M059J (cell line): ENCODE data around the gene DUOX2. TPM values are rescaled to one million over a fixed set of nuclear protein-coding genes. Genes with fewer than 3 reads are reported as not detected.
"Not testable (repeated sequence)": the region's sequence is repeated elsewhere in the genome, so short reads cannot be mapped to it uniquely, and the experiment has no call there.

ENCODE experiments used
- DNase-seq: peaks from one replicate; pipeline ENCODE4 v3.0.0-alpha.2; 2012; ENCODE audit warnings: low read depth
- total RNA-seq: library from RNA; depleted of rRNA; stranded (reverse); fragments of >200 nt; shearing (Covaris generic); gene quantifications from 2 replicates; pipeline ENCODE4 v1.2.3, GENCODE V29; 2014

The DUOX2 gene
- total RNA-seq, 1 experiment from 2014 or later = not detected

DNA sequence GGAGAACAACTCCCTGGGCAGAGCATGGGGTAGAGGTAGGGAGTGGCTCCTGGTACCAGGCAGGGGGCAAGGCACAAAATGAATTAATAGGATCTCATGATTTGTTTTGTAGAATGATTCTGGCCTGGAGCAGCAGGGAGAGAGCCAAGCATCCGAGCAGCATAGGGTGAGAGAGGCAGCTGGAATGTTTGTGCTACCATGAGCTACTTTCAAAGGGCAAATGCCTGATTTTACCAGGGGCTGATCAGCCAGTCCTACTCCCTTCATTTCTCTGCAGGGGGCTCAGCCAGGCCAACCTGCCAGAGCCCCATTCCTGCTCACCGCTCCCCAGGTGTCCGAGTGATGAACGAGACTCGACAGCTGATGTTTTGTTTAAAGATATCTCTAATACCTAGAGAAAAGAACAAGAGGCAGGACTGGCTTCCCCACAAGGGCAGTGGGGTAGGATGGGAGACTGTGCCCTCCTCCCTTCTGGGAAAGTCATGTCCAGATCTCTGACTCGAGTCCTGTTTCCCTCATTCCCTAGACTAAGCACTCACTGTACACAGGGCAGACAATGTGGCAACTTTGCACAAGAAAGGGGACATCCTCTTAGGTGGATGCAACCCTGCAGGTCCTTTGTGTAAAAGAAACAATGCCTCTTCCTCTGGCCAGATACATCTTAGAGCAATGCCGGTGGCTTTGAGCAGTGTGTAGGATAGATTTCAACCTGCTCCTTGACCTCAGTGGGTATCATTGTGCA, 12.9 kb downstream of the DUOX2 start:
- DNase-seq = no peak

DNA sequence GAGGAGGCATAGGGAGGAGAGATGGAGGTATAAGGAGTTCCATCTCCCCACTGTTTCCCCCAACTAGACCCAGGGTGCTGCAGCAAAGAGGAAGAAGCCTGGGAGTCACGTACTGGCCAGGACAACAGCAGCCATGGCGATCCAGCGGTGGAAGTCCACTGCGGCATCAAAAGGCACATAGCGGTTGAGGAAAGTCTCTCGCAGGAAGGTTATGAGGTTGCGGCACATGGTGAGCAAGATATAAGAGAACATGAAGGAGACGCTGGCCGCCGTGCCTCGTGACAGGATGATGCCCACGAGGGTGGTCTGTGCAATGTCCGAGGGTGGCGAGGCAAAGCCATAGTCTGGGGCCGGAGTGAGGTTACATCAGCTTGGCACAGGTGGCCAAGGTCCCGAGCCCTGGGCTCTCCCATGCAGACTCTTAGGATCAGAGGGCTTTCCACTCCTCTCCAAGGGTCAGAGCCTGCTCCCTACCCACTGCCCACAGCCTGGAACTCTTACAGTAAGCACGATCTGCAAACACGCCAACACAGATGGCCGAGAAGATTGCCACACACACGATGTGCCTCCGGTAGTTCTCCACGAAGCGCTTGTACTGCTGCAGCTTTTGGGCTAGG, 14.3 kb downstream of the DUOX2 start:
- no peak for DNase-seq

DNA sequence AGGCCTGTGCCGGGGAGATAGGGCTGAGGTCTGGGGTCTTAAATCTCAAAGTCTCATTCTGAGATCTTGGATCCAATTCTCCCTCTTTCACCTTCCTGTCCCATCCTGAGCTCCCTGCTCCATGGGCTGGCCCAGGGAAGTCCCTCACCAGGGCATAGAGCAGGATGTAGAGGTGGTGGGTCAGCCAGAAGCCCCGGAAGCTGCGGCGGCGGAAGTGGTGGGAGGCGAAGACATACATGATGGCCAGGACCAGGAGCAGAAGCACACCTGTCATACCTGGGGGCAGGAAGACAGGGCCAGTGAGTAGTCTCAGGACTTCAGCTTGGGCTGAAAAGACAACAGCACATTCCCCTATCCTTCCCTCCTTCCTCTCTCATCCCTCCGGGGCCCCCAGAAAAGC, 16.5 kb downstream of the DUOX2 start:
- DNase-seq = no peak

DNA sequence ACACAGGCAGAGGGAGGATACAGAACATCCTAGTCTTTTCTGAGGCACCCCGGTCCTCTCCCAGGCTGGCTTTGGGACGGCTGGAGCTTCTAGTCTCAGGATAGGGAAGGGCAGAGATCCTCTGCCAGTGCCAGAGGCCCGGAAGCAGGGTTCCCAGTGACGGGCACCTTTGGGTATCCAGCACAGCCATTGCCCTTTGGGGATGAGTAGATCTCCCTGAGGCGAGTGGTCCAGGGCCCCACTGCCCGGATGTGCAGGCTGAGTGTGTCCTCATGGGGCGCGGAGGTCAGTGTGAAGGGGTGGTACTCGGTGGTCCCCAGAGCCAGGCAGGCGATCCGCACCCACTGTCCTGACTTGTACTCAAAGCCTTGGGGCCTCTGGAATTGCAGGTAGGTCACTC, 18.3 kb downstream of the DUOX2 start:
- no peak for DNase-seq

DNA sequence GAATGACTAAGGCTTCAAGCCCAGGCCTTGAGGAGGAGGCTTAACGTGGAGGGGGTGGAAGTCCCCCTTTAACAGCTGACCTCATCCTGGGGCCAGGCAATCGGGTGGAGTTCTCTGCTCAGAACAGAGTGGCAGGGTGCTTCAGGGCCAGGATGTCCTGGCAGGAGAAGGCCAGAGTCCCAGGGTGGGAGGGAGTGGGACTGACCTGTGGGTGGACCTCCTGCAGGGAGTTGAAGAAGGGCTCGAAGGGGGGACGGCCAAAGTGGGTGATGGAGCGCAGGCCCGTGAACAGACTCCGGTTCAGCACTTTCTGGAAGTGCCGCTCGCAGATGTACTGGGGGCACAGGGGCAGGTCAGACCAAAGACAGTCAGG, 19.6 kb downstream of the DUOX2 start:
- DNase-seq = no peak

DNA sequence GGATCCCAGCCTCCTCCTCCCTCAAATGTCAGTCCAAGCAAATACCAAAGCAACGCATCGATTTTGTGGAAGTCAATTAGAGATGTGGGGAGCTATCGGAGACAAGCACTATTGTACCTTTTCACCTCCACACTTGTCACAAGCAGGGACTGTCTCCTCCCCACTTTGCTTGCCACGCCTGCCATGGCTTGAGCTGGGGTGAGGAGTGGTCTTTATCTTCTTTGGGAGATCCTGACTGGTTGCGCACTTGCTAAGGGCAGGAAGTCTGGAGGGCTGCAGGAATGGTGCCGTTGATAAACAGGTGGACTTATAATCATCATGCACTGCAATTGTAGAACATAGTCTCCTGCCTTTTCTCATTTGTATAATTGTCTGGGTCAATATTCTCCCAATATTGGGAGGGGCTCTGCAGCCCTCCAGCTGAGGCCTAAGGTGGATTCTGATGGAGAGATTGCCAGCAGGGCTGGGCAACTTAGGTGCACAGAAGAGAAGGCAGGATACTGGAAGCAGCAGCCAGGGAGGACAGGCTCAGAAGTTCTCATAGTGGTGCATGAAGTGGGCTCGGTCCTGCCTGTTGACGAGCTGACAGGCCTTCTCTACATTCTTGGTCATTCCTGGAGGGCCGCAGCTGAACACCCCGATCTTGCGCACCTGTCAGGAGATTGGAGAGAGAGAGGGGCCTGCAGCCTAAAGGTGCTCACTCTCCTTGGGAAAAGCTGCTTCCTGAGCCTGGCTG, 20.2 kb downstream of the DUOX2 start:
- no peak for DNase-seq

DNA sequence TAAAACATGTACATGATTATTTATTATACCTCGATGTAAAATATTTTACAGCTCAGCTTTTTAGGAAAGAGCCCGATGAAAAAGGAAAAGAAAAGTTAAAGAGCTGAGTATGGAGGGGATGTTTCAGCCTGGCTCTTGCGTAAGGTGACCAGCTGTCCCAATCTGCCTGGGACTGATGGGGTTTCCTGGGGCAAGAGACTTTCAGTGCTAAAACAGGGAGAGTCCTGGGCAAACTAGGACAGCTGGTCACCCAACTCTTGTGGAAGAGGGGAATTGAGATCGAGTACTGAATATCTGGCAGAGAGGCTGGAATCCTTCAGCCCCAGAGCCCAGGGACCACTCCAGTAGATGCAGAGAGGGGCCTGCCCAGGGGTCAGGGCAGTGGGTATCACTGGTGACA, 21.0 kb downstream of the DUOX2 start:
- no peak for DNase-seq

DNA sequence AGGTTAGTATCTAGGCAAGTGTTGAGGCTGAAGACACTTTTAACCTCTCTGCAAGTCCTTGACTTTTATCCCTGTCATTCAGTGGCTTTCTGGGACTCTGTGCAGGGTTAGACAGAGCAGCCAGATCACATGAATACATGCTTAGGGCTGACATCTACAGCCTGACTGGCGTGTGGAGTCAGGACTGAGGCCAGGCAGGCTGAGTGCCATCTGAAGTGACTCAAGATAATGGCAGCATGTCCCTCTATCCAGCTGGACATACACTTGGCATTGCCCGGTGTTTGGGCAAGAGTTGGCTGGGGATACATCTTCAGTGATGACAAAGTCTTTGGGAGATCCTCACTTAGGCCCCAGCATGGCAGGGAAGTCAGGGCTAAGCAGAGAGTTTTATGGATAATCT, 22.4 kb downstream of the DUOX2 start:
- no peak for DNase-seq

DNA sequence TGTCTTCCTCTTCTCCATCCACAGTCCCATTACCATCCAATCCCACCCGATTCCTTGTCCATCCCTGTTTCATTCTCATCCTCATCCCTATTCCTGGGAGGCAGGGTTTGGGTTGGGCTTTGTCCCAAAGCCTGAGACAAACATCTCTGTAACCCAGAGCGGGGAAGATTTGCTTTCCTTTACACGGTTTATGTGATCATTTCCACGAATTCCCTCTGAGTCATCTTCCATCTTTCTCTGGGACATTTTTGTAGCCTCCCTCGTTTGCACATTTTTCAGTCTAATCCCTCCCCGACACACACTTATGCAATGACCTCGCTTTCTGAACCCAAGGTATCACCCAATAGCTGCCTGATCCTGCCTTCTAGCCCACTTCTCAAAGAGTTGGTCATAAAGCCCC, 22.8 kb downstream of the DUOX2 start:
- peak; percentile 65 for DNase-seq

DNA sequence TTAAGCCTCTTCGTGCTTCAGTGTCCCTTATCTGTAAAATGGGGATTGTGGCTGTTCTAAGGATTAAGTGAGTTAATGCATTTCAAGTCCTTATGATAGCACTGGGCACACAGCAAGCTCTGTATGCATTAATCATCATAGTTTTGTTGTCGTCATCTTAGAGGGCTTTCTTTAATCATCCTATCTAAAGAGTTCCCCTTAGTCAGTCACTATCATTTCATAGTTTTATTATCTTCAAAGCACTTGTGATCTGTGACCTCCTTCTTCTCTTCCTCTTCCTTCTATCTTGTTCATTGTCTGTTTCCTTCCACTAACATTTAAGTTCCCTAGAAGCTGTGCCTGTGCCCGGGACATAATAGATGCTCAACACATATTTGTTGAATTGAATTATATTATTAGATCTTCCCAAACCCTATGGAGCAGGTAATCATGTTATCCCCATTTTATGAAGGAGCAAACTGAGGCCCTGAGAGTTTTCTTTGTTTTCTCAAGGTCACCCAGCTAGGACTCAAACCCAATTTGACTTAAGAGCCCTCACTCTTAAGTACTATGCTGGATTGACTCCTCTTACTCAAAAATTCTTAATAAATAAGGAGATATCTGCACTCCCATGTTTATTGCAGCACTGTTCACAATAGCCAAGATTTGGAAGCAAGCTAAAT, 24.1 kb downstream of the DUOX2 start:
- no peak for DNase-seq

DNA sequence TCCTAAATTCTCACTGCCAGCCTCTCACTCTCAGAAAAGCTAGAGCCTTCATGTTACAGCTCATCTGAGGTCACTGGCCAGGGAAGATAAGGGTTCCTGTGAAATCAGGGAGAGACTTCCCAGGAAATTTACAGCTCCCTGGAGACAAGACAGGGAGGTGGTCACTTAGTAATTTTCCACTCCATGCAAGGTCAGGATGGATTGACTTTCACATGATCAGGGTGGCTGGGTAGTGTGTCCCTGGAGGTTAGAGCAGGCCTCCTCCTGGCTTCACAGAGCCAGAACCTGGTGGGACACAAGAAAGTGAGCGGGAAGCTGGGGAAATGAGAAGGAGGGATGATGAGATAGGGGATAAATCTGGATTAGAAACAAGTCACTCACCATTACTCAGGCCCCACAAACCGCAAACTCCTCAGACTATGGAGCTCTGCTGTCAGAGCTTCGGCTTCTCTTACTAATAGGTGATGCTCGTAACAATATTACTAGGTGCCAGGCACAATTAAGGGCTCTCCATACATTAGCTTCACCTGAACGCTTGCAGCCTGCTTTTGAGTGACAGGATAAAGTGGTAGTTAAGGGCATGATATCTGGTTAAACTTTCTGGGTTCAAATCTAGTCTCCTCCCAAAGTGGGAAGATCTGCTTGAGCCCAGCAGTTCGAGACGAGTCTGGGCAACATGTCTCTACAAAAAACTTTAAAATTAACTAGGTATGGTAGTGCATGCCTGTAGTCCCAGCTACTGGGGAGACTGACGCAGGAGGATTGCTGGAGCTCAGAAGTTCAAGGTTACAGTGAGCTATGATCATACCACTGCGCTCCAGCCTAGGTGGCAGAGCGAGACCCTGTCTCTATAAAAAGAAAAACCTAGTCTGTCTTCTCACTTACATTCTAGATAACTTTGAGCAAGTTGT, 24.9 kb downstream of the DUOX2 start:
- peak; percentile 76 for DNase-seq

DNA sequence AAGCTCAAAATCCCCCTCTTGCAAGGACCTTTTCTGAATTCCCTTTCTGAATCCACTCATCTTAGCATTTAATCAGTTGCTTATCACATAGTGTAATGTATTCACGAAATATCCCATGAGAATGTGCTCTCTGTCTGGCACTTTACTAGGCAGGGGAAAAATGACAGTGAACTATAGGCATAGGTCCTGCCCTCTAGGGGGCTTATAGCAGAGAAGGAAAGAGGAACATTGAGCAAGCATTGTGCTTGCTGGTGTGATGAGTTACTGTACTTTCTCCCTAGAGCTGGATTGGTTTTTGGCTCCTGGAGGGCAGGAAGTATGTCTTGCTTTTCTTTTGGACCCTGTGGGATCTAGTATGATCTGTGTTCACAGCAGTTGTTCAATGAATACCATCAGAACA, 26.5 kb downstream of the DUOX2 start:
- DNase-seq = no peak

DNA sequence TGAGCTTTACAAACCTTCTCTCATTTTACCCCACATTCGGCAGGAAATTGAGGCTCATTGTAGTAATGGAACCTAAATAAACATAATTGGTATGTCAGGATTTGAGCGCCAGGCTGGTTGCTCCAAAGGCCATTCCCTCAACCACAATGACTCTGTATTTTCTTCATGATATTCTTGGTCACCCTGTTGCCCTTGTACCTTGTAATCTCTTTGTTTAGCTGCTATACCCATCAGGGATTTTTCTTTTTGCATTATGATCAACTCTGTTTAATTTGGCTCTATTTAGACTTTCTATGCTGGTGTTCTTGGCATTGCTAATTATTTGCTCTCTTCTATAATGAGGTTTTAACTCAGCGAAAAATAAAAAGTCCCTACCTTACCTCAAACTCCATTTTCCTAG, 29.8 kb downstream of the DUOX2 start:
- peak; percentile 25 for DNase-seq

DNA sequence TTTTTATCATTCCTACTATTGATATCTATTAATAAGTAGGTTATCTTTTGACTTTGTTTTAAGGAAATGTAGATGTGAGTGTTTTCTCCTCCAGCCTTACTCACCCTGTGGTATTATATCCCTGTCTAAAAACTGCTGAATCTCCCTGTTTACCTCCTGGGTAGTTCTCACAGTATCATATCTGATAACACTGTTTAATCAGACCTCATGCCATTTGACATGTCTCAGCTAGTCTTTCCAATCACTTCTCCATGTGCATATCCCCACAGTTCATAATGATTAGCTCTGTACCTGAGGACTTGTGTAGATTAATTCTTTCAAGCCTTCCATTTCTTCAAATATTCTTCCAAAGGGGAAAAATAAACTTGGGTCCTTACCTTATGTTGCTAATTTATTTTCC, 30.7 kb downstream of the DUOX2 start:
- no peak for DNase-seq

DNA sequence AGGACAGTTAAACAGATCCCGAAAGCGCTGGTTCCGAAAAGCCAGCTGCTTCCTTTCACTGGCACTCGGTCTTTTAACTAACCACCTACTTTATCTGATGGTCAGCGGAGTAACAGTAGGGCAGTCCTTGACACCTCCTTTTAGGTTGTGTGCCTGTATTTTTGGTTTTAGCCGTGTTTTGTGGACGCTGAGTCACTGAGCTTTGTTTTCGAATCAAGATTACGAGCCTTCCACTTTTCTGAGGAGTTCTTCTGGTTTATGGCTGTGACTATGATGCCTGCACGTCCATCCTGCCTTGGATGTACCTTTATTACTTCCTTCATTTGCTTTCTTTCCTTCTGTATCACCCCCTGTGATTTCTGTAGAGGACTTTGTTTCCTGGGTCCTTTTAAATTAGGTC, 31.6 kb downstream of the DUOX2 start:
- peak; percentile 31 for DNase-seq

DNA sequence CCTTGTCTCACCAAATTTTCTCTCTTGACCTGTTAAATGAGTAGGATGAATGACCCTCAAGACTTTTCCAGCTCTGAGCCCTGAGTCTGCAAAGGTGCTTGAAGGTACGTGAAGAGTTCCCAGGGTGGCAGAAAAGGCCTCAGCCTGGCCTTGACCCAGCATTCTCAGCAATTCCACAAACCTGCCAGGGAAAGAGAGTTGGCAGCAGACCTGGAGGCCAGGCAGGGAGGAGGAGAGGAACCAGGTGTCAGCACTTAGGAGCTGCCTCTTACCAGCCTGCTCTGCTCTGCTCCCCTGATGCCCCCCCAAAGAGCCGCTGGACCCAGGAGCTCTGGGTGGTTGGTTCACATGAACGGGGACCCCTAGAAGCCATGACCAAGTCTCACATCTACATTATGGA, 33.4 kb downstream of the DUOX2 start:
- DNase-seq = not testable (repeated sequence)

DNA sequence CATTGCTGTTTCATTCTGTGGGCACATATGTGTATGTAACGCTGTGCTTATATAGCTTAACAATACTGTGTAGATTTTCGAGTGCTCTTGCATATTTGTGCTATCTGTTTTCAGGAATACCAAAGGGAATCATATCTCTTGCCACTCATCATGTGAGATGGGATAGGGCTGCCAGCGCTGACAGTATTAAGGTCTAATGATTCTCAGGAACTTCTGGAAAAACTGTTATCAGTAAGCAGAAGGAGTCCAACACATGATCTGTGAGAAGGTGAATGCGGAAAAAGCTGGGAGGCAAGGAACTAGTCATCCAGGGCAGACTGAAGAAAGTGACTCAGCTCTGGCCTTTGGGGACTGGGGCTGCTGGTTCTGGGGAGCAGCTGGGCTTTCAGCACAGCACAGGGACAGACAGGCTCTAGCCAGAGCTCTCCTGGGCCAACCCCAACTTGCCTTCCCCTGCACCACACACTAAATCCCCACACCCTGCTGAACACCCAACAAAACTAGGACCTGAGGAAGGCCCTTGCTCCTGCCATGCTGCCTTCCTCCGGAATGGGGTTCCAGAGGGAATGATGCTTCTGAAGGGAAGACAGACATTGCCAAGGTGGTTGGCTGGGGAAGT, 34.2 kb downstream of the DUOX2 start:
- DNase-seq = not testable (repeated sequence)

DNA sequence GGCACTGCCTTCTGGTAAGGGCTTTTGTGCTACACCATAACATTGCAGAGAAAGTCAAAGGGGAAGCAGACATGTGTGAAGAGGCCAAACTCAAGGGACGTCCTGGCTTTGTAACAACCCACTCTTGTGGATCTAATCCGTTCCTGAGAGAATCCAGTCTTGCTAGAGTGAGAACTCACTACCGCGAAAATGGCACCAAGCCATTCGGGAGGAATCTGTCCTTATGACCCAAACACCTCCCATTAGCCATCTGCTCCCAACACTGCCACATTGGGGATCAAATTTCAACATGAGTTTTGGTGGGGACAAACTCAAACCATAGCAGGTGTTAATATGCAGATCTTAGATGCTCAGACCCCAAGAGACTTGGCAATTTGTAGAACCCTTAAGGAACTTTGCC, 34.8 kb downstream of the DUOX2 start:
- not testable (repeated sequence) for DNase-seq

DNA sequence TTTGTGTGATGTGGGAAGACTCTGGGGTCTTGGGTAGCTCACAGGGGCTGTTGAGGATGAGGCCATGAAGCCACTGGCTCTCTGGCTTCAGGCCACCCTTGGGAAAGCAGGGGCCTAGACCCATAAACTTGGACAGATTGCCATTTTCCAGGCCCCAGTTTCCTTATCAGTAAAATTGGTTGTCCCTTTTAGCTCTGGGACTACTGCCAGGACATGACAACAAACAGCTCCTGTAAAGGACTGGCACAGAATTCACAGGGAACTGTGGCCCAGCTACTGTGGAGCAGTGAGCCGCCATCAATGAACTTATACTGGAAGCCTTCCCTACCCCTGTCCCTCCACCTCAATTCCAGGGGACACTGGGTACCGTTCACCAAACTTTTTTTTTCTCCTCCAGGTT, 36.6 kb downstream of the DUOX2 start:
- DNase-seq = not testable (repeated sequence)

DNA sequence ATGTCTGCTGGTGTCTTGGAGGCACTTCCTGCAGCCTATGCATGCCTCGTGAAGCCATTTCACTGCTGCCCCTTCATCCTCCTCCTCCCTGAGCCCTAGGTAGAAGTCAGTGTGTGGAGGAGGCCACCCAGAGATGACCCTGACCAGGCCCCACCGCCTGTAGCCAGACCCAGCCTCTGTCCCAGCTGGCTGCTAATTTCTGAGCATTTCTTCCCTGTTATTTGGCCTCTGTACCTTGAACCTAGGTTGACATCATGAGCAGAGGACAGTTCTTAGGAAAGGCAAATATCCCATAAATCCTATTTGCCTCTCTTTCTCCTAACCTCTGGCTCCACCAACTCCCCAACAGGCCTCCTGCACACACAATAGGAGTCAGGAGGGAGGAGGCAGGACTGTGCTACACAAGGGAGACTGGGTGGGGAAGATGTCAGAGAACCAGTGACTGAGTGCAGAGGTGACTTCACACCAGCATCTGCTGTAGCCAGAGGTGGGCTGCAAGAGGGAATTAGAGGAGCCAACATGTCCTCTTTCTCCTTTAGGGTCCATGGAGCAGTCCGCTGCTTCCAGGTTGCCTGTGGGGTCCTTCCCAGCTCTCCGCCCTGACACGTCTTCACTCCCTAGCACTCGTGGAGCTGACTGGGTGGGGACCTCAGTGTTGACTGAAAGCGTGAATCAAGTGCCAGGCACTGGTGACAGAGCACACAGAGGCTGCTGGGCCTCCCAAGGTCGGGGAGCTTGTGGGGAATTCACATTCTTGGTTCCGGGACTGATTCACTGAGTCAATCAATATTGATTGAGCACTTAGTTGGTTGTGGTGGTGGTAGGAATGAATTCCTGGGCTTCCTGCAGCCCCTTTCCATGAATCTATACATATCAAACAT, 38.3 kb downstream of the DUOX2 start:
- DNase-seq = not testable (repeated sequence)
